BLaER1 treated with 17β-estradiol and CSF1 and Interleukin-3, amounts not matched to agents 10 nM and 100 nM (cell line): ENCODE data around the gene ALK.
A peak's percentile ranks its signal among the peaks of the same experiment; 100 is the strongest.

ENCODE experiments used
- H3K27ac ChIP-seq, 11 experiments: shearing (Covaris generic); formaldehyde crosslinking; 2 replicates each; pipeline ENCODE4 v1.8.1; 2022
- H3K27me3 ChIP-seq, 11 experiments: shearing (Covaris generic); formaldehyde crosslinking; 2 replicates each; pipeline ENCODE4 v1.8.1; 2022
- H3K36me3 ChIP-seq, 11 experiments: shearing (Covaris generic); formaldehyde crosslinking; 2 replicates each; pipeline ENCODE4 v1.8.1; 2022
- H3K4me1 ChIP-seq, 10 experiments: shearing (Covaris generic); formaldehyde crosslinking; 2 replicates each; pipeline ENCODE4 v1.8.1; 2022
- H3K4me2 ChIP-seq, 11 experiments: shearing (Covaris generic); formaldehyde crosslinking; 2 replicates each; pipeline ENCODE4 v1.8.1; 2022
- H3K4me3 ChIP-seq, 10 experiments: shearing (Covaris generic); formaldehyde crosslinking; 2 replicates each; pipeline ENCODE4 v1.8.1; 2022
- H3K9ac ChIP-seq, 11 experiments: shearing (Covaris generic); formaldehyde crosslinking; 2 replicates each; pipeline ENCODE4 v1.8.1; 2022
- H3K9me3 ChIP-seq, 11 experiments: shearing (Covaris generic); formaldehyde crosslinking; replicated peaks in 1 of 11; 2 replicates each; pipeline ENCODE4 v1.8.1; 2022
- H4K20me1 ChIP-seq, 11 experiments: shearing (Covaris generic); formaldehyde crosslinking; 2 replicates each; pipeline ENCODE4 v1.8.1; 2022
- Cebpa-rat ChIP-seq, 11 experiments: shearing (Covaris generic); IDR thresholded peaks; 2 replicates each; pipeline ENCODE4 v1.8.1; 2022

ALK gene

DNA sequence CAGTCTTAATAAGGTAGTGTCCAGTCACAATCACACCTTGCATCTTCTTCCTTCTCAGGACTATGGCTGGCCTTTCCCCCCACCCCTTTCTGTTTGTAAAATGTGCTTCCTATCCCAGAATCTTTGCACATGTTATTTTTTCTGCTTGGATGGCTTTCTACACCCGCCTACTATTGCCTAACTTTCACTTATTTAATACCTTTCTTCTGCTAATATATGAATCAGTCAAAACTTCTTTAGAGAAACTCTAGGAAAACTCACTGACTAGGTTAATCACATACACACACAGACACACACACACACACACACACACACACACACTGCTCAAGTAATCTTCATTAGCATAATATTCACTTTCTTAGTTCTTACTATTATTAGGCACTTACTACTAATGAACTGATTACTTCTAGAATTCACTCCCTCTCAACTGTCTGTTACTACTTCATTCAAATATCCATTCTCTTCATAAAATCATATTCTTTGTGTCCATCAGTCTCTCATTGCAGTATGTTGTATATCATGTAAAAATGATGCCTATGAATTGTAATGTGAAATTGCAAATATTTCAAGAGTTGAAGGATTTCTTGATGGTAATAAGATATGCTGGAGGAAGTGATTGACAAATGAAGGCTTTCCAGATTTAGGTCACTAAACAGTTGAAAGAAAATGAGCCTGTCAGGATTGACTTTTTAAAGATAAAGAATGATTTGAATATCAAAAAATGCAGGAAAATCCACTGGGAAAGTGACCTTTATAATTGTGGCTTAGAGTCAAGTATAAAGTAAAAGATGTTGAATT lies 754.9 kb downstream of the ALK start:
- Histone ChIP-seq H3K36me3 (peaks cover 0 to 7% (median 0%) of the 10 kb centered on the region in 11 experiments; a peak in 1 of 22 replicates), H4K20me1 (no peaks in the 10 kb centered on the region; a peak in 1 of 22 replicates), H3K27ac (no peak overlapping the region), H3K4me2 (peak overlapping the region in 9 of 11 experiments; percentile 0 to 55 (median 31); a peak in 11 of 22 replicates), H3K9me3 (no peaks in the 10 kb centered on the region), H3K9ac (no peak overlapping the region), H3K4me3 (no peak overlapping the region), H3K27me3 (no peaks in the 10 kb centered on the region), H3K4me1 (peaks cover 6 to 22% (median 13%) of the 10 kb centered on the region in 10 experiments; a peak in 18 of 20 replicates)
- no peak for TF ChIP-seq Cebpa-rat (IDR thresholded peaks at IDR 0.05)

DNA sequence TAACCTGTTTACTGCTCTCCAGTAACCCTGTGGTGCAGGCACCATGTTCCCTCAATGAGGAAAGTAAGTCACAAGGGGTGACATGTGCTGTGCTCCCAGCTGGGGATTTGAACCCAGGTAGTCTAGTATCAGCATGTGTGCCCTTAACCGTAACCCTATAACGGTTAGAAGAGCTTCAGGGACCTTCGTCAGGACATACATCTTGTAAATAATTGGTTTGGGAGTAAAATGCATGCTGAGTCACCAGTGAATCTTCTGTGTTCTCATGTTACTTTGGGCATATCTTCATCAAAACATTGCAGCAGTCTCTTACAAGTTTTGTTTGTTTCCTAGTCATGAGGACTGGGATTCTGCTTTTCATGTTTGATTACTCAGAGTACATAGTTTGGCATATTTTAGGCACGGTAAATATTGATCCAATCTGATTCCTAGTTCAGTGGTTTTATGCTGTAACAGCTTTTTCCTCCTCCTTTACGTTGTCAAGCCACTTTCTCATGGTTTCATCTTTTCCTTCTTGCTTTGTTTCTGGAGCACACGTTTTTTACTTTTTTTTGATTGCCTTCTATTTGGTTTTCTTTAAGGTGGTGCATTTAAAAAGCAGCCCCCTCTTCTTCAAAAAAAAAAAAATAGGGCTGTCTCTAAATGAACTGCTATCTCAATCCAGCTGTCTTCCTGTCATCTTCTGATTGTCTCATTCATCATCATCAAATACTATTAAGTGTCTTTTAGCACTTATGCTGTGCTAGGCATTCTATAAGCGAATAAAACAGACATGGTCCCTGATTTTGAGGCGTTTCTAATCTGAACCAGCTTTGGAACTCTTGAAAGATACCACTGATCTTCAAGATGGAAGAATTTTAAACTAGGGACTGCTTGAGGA lies 755.8 kb downstream of the ALK start:
- H3K4me2 ChIP-seq: peak overlapping the region in 9 of 11 experiments; percentile 0 to 55 (median 31); a peak in 11 of 22 replicates
- no peaks in the 10 kb centered on the region; a peak in 1 of 22 replicates for H4K20me1 ChIP-seq
- H3K27me3 ChIP-seq: no peaks in the 10 kb centered on the region
- H3K9me3 ChIP-seq: no peaks in the 10 kb centered on the region
- H3K27ac ChIP-seq: no peak overlapping the region
- H3K4me3 ChIP-seq: no peak overlapping the region
- H3K4me1 ChIP-seq: peaks cover 6 to 22% (median 13%) of the 10 kb centered on the region in 10 experiments; a peak in 18 of 20 replicates
- H3K9ac ChIP-seq: no peak overlapping the region
- peaks cover 0 to 7% (median 0%) of the 10 kb centered on the region in 11 experiments; a peak in 1 of 22 replicates for H3K36me3 ChIP-seq
- no peak for TF ChIP-seq Cebpa-rat (IDR thresholded peaks at IDR 0.05)

DNA sequence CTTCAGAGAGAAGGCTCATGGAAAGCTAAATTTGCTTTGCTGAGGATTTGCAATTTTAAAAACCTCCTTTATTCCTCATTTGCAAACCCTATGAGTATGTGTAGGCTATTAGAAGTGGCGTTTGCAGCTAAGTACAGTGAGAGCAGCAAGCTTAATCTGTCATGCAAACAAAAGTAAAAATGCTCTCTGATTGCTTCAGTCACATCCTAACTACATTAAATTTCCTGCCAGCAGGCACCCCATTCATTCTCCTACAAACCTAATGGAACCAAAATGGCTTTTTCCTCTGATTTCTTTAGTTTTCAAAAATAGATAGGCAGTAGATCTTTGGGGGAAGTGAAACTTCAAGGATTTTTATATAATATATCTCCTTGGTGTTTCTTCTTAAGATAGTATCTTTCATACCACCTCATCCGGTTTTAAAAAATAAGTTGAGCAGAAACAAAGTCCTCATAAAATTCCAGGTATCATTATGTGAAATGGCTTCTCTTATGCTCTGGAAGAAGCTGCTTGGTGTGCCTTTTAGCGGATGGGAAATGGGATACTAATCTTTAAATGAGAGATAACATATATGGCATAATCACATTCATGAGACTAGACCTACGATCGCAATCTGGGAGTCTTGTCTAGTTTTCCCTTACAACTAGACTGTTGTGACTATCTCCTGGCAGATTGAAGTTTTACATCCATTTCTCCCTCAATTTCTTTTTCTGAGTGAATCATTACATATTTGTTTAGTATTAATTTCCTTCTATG lies 757.1 kb downstream of the ALK start:
- peaks cover 6 to 22% (median 13%) of the 10 kb centered on the region in 10 experiments; a peak in 18 of 20 replicates for H3K4me1 ChIP-seq
- H3K27me3 ChIP-seq: no peaks in the 10 kb centered on the region
- H3K4me2 ChIP-seq: peak overlapping the region in 9 of 11 experiments; percentile 0 to 40 (median 20); a peak in 10 of 22 replicates
- H3K9ac ChIP-seq: no peak overlapping the region
- TF ChIP-seq Cebpa-rat (IDR thresholded peaks at IDR 0.05): no peak
- H3K9me3 ChIP-seq: no peaks in the 10 kb centered on the region
- no peak overlapping the region for H3K27ac ChIP-seq
- H3K4me3 ChIP-seq: no peak overlapping the region
- no peaks in the 10 kb centered on the region; a peak in 1 of 22 replicates for H4K20me1 ChIP-seq
- peaks cover 0 to 7% (median 0%) of the 10 kb centered on the region in 11 experiments; a peak in 1 of 22 replicates for H3K36me3 ChIP-seq

DNA sequence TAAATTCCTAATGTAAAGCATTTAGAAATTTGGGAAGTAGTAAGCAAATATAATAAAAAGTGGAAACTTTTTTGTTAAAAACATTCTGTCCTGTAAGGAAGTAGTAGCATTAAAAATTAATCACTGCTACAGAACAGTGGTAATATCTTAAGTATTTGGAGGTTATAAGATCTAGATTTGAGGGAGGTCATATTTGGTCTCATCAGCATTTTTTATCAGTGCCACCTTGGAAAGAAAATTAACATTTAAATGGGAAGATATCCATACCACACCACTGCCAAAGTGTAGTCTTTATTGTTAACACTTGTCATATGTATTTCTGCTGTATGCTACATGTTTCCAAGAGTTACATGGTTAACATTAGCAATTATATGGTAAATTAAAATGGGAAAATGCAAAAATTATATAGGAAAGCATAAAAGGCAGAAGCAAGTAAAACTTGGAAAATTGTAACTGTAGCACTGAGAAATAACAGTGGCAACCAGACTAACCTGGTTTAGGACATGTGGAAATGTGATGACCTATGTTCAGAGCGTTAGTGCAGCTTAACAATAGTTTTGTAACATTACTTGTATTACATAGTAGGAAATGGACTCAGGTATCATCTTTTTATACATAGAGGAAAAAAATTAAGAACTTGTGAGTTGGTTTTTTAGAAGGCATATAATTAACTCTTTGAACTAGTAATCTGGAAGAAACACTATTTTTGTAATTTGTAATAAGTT lies 759.0 kb downstream of the ALK start:
- TF ChIP-seq Cebpa-rat (IDR thresholded peaks at IDR 0.05): no peak
- Histone ChIP-seq H3K36me3 (peaks cover 0 to 21% (median 0%) of the 10 kb centered on the region in 11 experiments; a peak in 1 of 22 replicates), H3K27ac (no peak overlapping the region)

DNA sequence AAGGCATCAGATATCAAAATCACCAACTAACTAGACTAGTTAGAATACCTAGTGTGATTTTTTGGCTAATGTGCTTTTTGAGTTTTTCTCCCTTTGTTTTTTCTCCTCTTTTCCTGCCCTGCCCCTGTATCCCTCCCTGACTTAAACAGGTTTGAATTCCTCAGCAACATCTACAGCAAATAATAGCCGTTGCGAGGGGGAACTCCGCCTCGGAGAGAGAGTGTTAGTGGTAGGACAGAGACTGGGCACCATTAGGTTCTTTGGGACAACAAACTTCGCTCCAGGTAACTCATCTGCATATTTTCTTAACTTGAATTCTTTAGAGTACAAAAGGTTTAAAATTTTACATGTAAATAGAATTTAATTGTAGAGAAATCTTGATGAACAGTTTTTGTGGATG lies 761.2 kb downstream of the ALK start:
- peaks cover 0 to 28% (median 0%) of the 10 kb centered on the region in 11 experiments; a peak in 2 of 22 replicates for H3K36me3 ChIP-seq

More for the DNA sequence above, 759.0 kb downstream of the ALK start:
- Histone ChIP-seq H3K4me3 (no peak overlapping the region), H3K4me1 (peaks cover 6 to 22% (median 13%) of the 10 kb centered on the region in 10 experiments; a peak in 18 of 20 replicates), H4K20me1 (no peaks in the 10 kb centered on the region; a peak in 1 of 22 replicates), H3K4me2 (no peak overlapping the region), H3K9ac (no peak overlapping the region), H3K9me3 (no peaks in the 10 kb centered on the region), H3K27me3 (no peaks in the 10 kb centered on the region)

DNA sequence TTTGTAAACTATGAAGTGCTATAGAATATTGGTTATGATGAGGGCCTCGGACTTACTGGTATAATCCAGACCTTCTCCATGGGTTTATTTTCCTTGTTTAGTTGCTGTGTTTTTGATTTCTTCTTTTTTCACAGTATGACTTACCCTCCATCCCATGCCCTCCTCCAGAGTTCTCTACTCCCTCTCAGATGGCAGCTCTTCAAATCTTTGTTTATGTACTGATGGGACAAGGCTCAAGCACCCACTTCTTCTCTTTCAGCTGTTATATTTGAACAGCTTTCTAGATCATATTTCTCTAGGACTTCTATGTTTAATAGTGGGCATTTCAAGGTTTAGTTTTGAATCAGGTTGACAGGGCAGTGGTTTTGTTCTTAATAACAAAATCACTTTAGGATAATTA lies 762.3 kb downstream of the ALK start:
- Histone ChIP-seq H3K36me3 (peaks cover 0 to 36% (median 0%) of the 10 kb centered on the region in 11 experiments; a peak in 2 of 22 replicates), H3K9ac (no peak overlapping the region), H3K4me2 (no peak overlapping the region), H3K9me3 (no peaks in the 10 kb centered on the region), H3K4me3 (no peak overlapping the region), H3K27ac (no peak overlapping the region; a peak in 1 of 22 replicates), H4K20me1 (no peaks in the 10 kb centered on the region; a peak in 1 of 22 replicates), H3K4me1 (peaks cover 10 to 19% (median 13%) of the 10 kb centered on the region in 10 experiments; a peak in 19 of 20 replicates), H3K27me3 (no peaks in the 10 kb centered on the region)
- no peak for TF ChIP-seq Cebpa-rat (IDR thresholded peaks at IDR 0.05)

More for the DNA sequence above, 761.2 kb downstream of the ALK start:
- no peak for TF ChIP-seq Cebpa-rat (IDR thresholded peaks at IDR 0.05)
- Histone ChIP-seq H3K4me3 (no peak overlapping the region), H3K9ac (no peak overlapping the region), H3K27ac (no peak overlapping the region), H3K4me1 (peaks cover under 1 to 13% (median 7%) of the 10 kb centered on the region in 10 experiments; a peak in 13 of 20 replicates), H3K27me3 (no peaks in the 10 kb centered on the region), H3K9me3 (no peaks in the 10 kb centered on the region), H4K20me1 (no peaks in the 10 kb centered on the region; a peak in 1 of 22 replicates), H3K4me2 (no peak overlapping the region)

DNA sequence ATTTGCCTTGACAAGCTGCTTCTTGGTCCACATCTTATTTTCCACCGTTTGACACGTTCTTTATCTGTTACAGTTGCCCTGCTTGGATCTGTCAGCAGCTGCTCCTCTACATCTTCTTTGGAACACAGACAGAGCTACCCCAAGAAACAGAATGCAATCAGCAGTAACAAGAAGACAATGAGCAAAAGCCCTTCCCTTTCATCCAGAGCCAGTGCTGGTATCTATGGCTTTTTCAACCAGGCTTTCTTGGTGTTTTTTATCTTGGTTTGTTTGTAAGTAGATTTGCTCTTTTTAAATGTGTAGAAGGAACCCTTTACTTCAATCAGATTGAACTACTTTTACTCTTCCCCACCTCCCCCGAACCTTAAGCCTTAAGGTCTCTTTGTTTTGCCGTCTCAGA lies 764.3 kb downstream of the ALK start:
- Histone ChIP-seq H4K20me1 (no peaks in the 10 kb centered on the region; a peak in 1 of 22 replicates), H3K4me2 (no peak overlapping the region), H3K27me3 (no peaks in the 10 kb centered on the region), H3K9ac (no peak overlapping the region), H3K36me3 (peaks cover 0 to 49% (median 0%) of the 10 kb centered on the region in 11 experiments; a peak in 2 of 22 replicates), H3K4me1 (peaks cover 9 to 12% (median 10%) of the 10 kb centered on the region in 10 experiments; a peak in 18 of 20 replicates), H3K27ac (no peak overlapping the region), H3K9me3 (no peaks in the 10 kb centered on the region), H3K4me3 (no peak overlapping the region)
- TF ChIP-seq Cebpa-rat (IDR thresholded peaks at IDR 0.05): no peak

DNA sequence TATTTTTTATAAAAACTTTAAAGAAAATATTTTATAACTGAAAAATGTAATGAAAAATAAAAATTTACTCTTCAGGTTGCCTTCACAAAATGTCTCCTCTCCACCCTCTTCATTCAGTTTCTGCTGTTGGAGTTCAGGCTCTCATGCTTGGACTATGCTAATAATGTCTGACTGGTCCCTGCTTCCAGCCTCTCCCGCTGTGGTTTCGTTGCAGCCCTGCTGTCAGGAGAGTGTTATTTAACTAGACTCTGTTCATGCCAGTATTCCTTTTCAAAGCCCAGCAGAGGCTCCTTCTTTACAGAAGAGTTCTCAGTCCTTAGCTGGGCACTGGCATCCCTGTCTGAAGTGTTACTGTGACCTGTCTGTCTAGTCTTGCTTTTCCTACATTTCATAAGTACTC lies 765.8 kb downstream of the ALK start:
- Histone ChIP-seq H4K20me1 (no peaks in the 10 kb centered on the region; a peak in 1 of 22 replicates), H3K4me1 (peaks cover 9 to 12% (median 10%) of the 10 kb centered on the region in 10 experiments; a peak in 18 of 20 replicates), H3K4me3 (no peak overlapping the region), H3K9me3 (no peaks in the 10 kb centered on the region), H3K9ac (no peak overlapping the region), H3K4me2 (no peak overlapping the region), H3K27me3 (no peaks in the 10 kb centered on the region), H3K36me3 (peaks cover 0 to 44% (median 0%) of the 10 kb centered on the region in 11 experiments; a peak in 2 of 22 replicates), H3K27ac (no peak overlapping the region)
- TF ChIP-seq Cebpa-rat (IDR thresholded peaks at IDR 0.05): no peak
